Left colon (tissue), 2 donors: ENCODE results near the gene NR6A1. TPM values are rescaled to one million over a fixed set of nuclear protein-coding genes. Genes with fewer than 3 reads are reported as not detected.
A peak's percentile ranks its signal among the peaks of the same experiment; 100 is the strongest.

Source experiments
- ATAC-seq: fragments of 200-7000 bp; cut with Tn5 transposase; one replicate; pipeline ENCODE4 v1.9.1; 2020; ENCODE audit warnings: mild to moderate bottlenecking, moderate library complexity
- DNase-seq, 2 donors: peaks; one replicate each; pipeline ENCODE4 v3.0.0-alpha.2; 2020
- intact Hi-C, 2 donors: fragments of 100-400 bp; cut with DNase I in 1 of 2; cut with micrococcal nuclease in 1 of 2; formaldehyde crosslinking; loops; one replicate each; pipeline versions ENCODE4 v1.11.2 to v1.14.0; 2022; cut with DNase I, micrococcal nuclease
- total RNA-seq, 2 donors: library from RNA; stranded (reverse); fragmentation: NEBNext Ultra II Directional; extraction: Animal tissue kit (Norgen Biotek cat#: 25700); gene quantifications; one replicate each; pipeline ENCODE4 v1.2.1, GENCODE V29; 2021
- donor health status: DM: no; HTN: no; CAD: no.
- donor health status: DM: yes; HTN: yes; CAD: no.

The NR6A1 gene
- total RNA-seq, 2 donors from 2014 or later, result 4.6 to 7.1 TPM

- intact Hi-C loops, result no loop called here
- DNase-seq (no peak), ATAC-seq (no peak)
These were observed 263.9 kb downstream of the NR6A1 start, which contains the start of gene NR5A1 for GRCh38 chr9:124506931-124507879. Gene NR5A1, minus strand, starts transcription at chr9:124507399. Its CDS starts 4,004 bp downstream, at chr9:124503395.

- intact Hi-C loops, result no loop called here
- ATAC-seq (no peak), DNase-seq (no peak)
These were observed 264.7 kb downstream of the NR6A1 start for GRCh38 chr9:124506433-124506832.

GRCh38 chr9:124505901-124506346 lies 265.2 kb downstream of the NR6A1 start:
- intact Hi-C loops, result no loop called here
- ATAC-seq, result no peak
- DNase-seq, result no peak

- intact Hi-C loops, result no loop called here
These were observed 265.9 kb downstream of the NR6A1 start for GRCh38 chr9:124505006-124505900.

GRCh38 chr9:124504530-124505005 lies 266.5 kb downstream of the NR6A1 start:
- intact Hi-C loops, result no loop called here
- ATAC-seq (no peak), DNase-seq (no peak)

More at GRCh38 chr9:124505006-124505900, 265.9 kb downstream of the NR6A1 start:
- no peak for ATAC-seq
- DNase-seq, result no peak

- no peak for ATAC-seq
- no peak for DNase-seq
- intact Hi-C loops, result no loop called here
These were observed 267.2 kb downstream of the NR6A1 start for GRCh38 chr9:124503713-124504529.

- DNase-seq (no peak), ATAC-seq (peak; percentile 29)
- intact Hi-C loops, result no loop called here
These were observed 268.1 kb downstream of the NR6A1 start for GRCh38 chr9:124502711-124503702.

- ATAC-seq, result no peak
- no peak for DNase-seq
- intact Hi-C loops, result no loop called here
These were observed 269.3 kb downstream of the NR6A1 start for GRCh38 chr9:124501771-124502320.

GRCh38 chr9:124500796-124501611 lies 270.1 kb downstream of the NR6A1 start:
- ATAC-seq, result no peak
- no peak for DNase-seq
- intact Hi-C loops, result no loop called here

GRCh38 chr9:124500028-124500795 lies 270.9 kb downstream of the NR6A1 start:
- ATAC-seq (no peak), DNase-seq (no peak)
- intact Hi-C loops, result no loop called here

- intact Hi-C loops, result no loop called here
- no peak for ATAC-seq
- no peak for DNase-seq
These were observed 271.9 kb downstream of the NR6A1 start for GRCh38 chr9:124499216-124499615.

- intact Hi-C loops, result no loop called here
- ATAC-seq, result no peak
- no peak for DNase-seq
These were observed 272.5 kb downstream of the NR6A1 start for GRCh38 chr9:124498499-124499146.

GRCh38 chr9:124498040-124498439 lies 273.1 kb downstream of the NR6A1 start:
- ATAC-seq (no peak), DNase-seq (no peak)
- intact Hi-C loops, result no loop called here

- intact Hi-C loops, result no loop called here
- ATAC-seq (no peak), DNase-seq (no peak)
These were observed 273.7 kb downstream of the NR6A1 start for GRCh38 chr9:124497441-124497840.

- ATAC-seq (no peak), DNase-seq (no peak)
- intact Hi-C loops, result no loop called here
These were observed 274.6 kb downstream of the NR6A1 start for GRCh38 chr9:124496463-124496862.
